HuH-7 (cell line): ENCODE measurements around the gene MYT1.

Experiments
- DNase-seq: peaks from one replicate; pipeline ENCODE4 v3.0.0; 2011; ENCODE audit warnings: low spot score

Gene MYT1

GRCh38 chr20:64140061-64140931 lies 24.0 kb upstream of the MYT1 start:
- DNase-seq: no peak

- DNase-seq: no peak
Measured at GRCh38 chr20:64140956-64141355, 23.3 kb upstream of the MYT1 start.

- DNase-seq: no peak
Measured at GRCh38 chr20:64142590-64142989, 21.7 kb upstream of the MYT1 start.

GRCh38 chr20:64143018-64143801 lies 21.0 kb upstream of the MYT1 start:
- no peak for DNase-seq

- no peak for DNase-seq
Measured at GRCh38 chr20:64144144-64144912, 19.9 kb upstream of the MYT1 start.

- no peak for DNase-seq
Measured at GRCh38 chr20:64145458-64146300, 18.6 kb upstream of the MYT1 start.

GRCh38 chr20:64146301-64146935 lies 17.8 kb upstream of the MYT1 start:
- no peak for DNase-seq

- DNase-seq: no peak
Measured at GRCh38 chr20:64146936-64147477, 17.2 kb upstream of the MYT1 start.

- no peak for DNase-seq
Measured at GRCh38 chr20:64148581-64148980, 15.7 kb upstream of the MYT1 start.

GRCh38 chr20:64149141-64149540 lies 15.1 kb upstream of the MYT1 start:
- DNase-seq: no peak

- DNase-seq: no peak
Measured at GRCh38 chr20:64149809-64150560, 14.3 kb upstream of the MYT1 start.

GRCh38 chr20:64150756-64151632 lies 13.3 kb upstream of the MYT1 start:
- no peak for DNase-seq

- no peak for DNase-seq
Measured at GRCh38 chr20:64151633-64152530, 12.4 kb upstream of the MYT1 start.

GRCh38 chr20:64152906-64153305 lies 11.3 kb upstream of the MYT1 start:
- DNase-seq: no peak

GRCh38 chr20:64153410-64153809 lies 10.8 kb upstream of the MYT1 start:
- DNase-seq: no peak

GRCh38 chr20:64153861-64154589 lies 10.2 kb upstream of the MYT1 start:
- no peak for DNase-seq

- no peak for DNase-seq
Measured at GRCh38 chr20:64154590-64155257, 9.5 kb upstream of the MYT1 start.
